ENCODE measurements around the gene CD40. TPM values are rescaled to one million over a fixed set of nuclear protein-coding genes. Genes with fewer than 3 reads are reported as not detected.

The CD40 gene
- polyA plus RNA-seq, 1 of the 3 experiments (the other 2 are of a cell fraction): not detected

DNA sequence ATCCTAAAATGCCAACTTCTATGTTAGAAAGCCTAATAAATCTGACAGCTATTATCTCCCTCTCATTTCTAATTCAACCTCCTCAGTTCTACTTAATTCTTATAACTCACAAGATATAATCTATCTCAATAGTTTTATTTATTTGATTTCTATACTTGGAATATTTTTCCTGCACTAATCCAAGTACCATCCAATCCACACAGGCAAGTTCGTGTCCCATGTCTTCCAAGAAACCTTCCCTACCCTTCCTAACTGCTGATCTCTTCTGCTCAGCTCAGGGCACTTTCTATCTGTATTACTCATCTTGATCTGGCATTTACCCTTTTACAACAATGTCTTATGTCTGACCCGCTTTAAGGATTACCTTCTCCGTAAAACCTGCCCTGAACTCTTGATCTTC lies 46.5 kb upstream of the CD40 start:
- DNase-seq: no peak
- H3K9ac ChIP-seq: no peak overlapping the region
- no peak overlapping the region for H3K27ac ChIP-seq (ENCODE audit: low read depth in 2 of 2, low read length in 1 of 2)
- H3K9me2 ChIP-seq: no peaks in the 10 kb centered on the region
- H4K20me1 ChIP-seq (ENCODE audit: insufficient read depth): peaks cover 56% of the 10 kb centered on the region
- H3K79me2 ChIP-seq (ENCODE audit: insufficient read depth): peaks cover 44% of the 10 kb centered on the region
- H3K9me3 ChIP-seq: no peaks in the 10 kb centered on the region
- TF ChIP-seq RXRA (IDR thresholded peaks at IDR 0.05; ENCODE audit: borderline replicate concordance, low read depth): no peak
- TF ChIP-seq, protein P1, sequence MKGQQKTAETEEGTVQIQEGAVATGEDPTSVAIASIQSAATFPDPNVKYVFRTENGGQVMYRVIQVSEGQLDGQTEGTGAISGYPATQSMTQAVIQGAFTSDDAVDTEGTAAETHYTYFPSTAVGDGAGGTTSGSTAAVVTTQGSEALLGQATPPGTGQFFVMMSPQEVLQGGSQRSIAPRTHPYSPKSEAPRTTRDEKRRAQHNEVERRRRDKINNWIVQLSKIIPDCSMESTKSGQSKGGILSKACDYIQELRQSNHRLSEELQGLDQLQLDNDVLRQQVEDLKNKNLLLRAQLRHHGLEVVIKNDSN (IDR thresholded peaks at IDR 0.05; ENCODE audit: borderline replicate concordance, low read depth): no peak
- CTCF ChIA-PET: interaction anchor here (0.7 kb wide), 1 partner anchor 267 kb away, joined by 3 read pairs; no protein-coding TSS in a partner anchor
- no peaks in the 10 kb centered on the region for H3F3A ChIP-seq (replicated peaks; ENCODE audit: insufficient read depth)
- no peak overlapping the region for H3K4me2 ChIP-seq
- POLR2A ChIA-PET: no interaction called here
- 0 out of 4 replicates have a peak, but pooled peaks cover 0 to 7% of the 10 kb centered on the region in 2 experiments for H3K4me1 ChIP-seq (ENCODE audit: control insufficient read depth in 1 of 2, insufficient read depth in 2 of 2, low read depth in 1 of 2, low read length in 1 of 2)
- no peak overlapping the region for H2AFZ ChIP-seq (ENCODE audit: low read depth)
- H3K27me3 ChIP-seq (ENCODE audit: insufficient read depth): no peaks in the 10 kb centered on the region
- H3K4me3 ChIP-seq (ENCODE audit: low read depth in 2 of 2, low read length in 1 of 2): no peak overlapping the region
- peaks cover 38 to 59% of the 10 kb centered on the region in 2 experiments for H3K36me3 ChIP-seq (replicated peaks in 1 of 2; ENCODE audit: control insufficient read depth in 1 of 2, insufficient read depth in 2 of 2, low read length in 1 of 2)
- WGBS (ENCODE audit: low lambda C conversion rate): 91% methylated on average over 3 of the region's 3 CpGs

DNA sequence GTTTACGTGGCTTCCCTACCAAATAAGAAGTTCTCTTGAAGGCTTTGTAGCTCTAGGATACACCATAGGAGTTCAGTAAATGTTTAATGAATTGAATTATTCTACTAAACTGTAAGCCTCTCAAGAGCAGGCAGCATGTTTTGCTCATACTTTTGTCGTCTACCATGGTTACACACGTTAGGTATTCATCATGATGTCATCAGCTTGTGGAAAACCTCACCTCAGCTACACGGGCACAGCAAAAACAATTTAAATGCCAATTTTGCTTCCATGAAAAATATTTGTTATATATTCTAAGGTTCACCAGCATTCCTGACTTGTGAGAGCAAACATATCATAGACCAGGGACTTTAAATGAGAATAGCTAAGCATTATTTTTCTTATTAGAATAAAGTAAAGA lies 45.1 kb upstream of the CD40 start:
- H3K4me1 ChIP-seq (ENCODE audit: control insufficient read depth in 1 of 2, insufficient read depth in 2 of 2, low read depth in 1 of 2, low read length in 1 of 2): 0 out of 4 replicates have a peak, but pooled peaks cover 0 to 7% of the 10 kb centered on the region in 2 experiments
- no peaks in the 10 kb centered on the region for H3K27me3 ChIP-seq (ENCODE audit: insufficient read depth)
- DNase-seq: no peak
- H3K9ac ChIP-seq: no peak overlapping the region
- peaks cover 69% of the 10 kb centered on the region for H4K20me1 ChIP-seq (ENCODE audit: insufficient read depth)
- WGBS (ENCODE audit: low lambda C conversion rate): 95% methylated on average over 4 of the region's 4 CpGs
- POLR2A ChIA-PET: no interaction called here
- H3K27ac ChIP-seq (ENCODE audit: low read depth in 2 of 2, low read length in 1 of 2): no peak overlapping the region
- TF ChIP-seq EZH2phosphoT487 (IDR thresholded peaks at IDR 0.05; ENCODE audit: borderline replicate concordance, low read depth) (no peak), RFX5 (IDR thresholded peaks at IDR 0.05; ENCODE audit: low read length) (no peak), YY1 (IDR thresholded peaks at IDR 0.05; ENCODE audit: low read depth) (no peak), FOSL2 (IDR thresholded peaks at IDR 0.05; ENCODE audit: borderline replicate concordance, low read depth) (no peak), GABPA (IDR thresholded peaks at IDR 0.05; ENCODE audit: low read depth) (no peak), CHD2 (IDR thresholded peaks at IDR 0.05; ENCODE audit: low read length, partially characterized antibody) (no peak), RAD21 (IDR thresholded peaks at IDR 0.05; ENCODE audit: low read length) (no peak), RXRA (IDR thresholded peaks at IDR 0.05; ENCODE audit: borderline replicate concordance, low read depth) (no peak), JUND (IDR thresholded peaks at IDR 0.05) (no peak), POLR2AphosphoS5 (IDR thresholded peaks at IDR 0.05; ENCODE audit: low read depth, low read length) (no peak)
- TF ChIP-seq, protein P2, sequence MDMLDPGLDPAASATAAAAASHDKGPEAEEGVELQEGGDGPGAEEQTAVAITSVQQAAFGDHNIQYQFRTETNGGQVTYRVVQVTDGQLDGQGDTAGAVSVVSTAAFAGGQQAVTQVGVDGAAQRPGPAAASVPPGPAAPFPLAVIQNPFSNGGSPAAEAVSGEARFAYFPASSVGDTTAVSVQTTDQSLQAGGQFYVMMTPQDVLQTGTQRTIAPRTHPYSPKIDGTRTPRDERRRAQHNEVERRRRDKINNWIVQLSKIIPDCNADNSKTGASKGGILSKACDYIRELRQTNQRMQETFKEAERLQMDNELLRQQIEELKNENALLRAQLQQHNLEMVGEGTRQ (IDR thresholded peaks at IDR 0.05; ENCODE audit: borderline replicate concordance, low read depth, low read length): no peak
- TF ChIP-seq, protein P3, sequence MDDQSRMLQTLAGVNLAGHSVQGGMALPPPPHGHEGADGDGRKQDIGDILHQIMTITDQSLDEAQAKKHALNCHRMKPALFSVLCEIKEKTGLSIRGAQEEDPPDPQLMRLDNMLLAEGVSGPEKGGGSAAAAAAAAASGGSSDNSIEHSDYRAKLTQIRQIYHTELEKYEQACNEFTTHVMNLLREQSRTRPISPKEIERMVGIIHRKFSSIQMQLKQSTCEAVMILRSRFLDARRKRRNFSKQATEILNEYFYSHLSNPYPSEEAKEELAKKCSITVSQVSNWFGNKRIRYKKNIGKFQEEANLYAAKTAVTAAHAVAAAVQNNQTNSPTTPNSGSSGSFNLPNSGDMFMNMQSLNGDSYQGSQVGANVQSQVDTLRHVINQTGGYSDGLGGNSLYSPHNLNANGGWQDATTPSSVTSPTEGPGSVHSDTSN (IDR thresholded peaks at IDR 0.05): no peak
- H3K9me3 ChIP-seq: no peaks in the 10 kb centered on the region
- CTCF ChIA-PET: interaction anchor here (0.9 kb wide), 1 partner anchor 59 kb away, joined by 4 read pairs; no protein-coding TSS in a partner anchor
- no peak overlapping the region for H3K4me3 ChIP-seq (ENCODE audit: low read depth in 2 of 2, low read length in 1 of 2)
- no peaks in the 10 kb centered on the region for H3F3A ChIP-seq (replicated peaks; ENCODE audit: insufficient read depth)
- peaks cover 56% of the 10 kb centered on the region for H3K79me2 ChIP-seq (ENCODE audit: insufficient read depth)
- peaks cover 36 to 57% of the 10 kb centered on the region in 2 experiments for H3K36me3 ChIP-seq (replicated peaks in 1 of 2; ENCODE audit: control insufficient read depth in 1 of 2, insufficient read depth in 2 of 2, low read length in 1 of 2)
- H3K4me2 ChIP-seq: no peak overlapping the region
- H3K9me2 ChIP-seq: no peaks in the 10 kb centered on the region
- H2AFZ ChIP-seq (ENCODE audit: low read depth): no peak overlapping the region
